ENCODE results near the gene RIT2.

The RIT2 gene

GRCh38 chr18:42850174-42851083 lies 265.1 kb downstream of the RIT2 start:
- H2AFZ ChIP-seq (ENCODE audit: low read length, unreplicated experiment) = no peak overlapping the region
- no peaks in the 10 kb centered on the region for H3K4me1 ChIP-seq (ENCODE audit: control insufficient read depth, insufficient read depth, low read length, unreplicated experiment)
- H3K79me2 ChIP-seq (ENCODE audit: control insufficient read depth, insufficient read depth, low read length, unreplicated experiment) = no peaks in the 10 kb centered on the region
- no peaks in the 10 kb centered on the region for H3K27me3 ChIP-seq (ENCODE audit: insufficient read depth, low read length)
- H3K36me3 ChIP-seq (ENCODE audit: insufficient read depth, low read length) = no peaks in the 10 kb centered on the region
- H3K4me3 ChIP-seq (ENCODE audit: low read depth, low read length) = no peak overlapping the region
- no peak overlapping the region for H3K27ac ChIP-seq (ENCODE audit: low read depth, low read length)

GRCh38 chr18:42839408-42839807 lies 276.1 kb downstream of the RIT2 start:
- H3K27me3 ChIP-seq (ENCODE audit: insufficient read depth, low read length) = no peaks in the 10 kb centered on the region
- no peaks in the 10 kb centered on the region for H3K79me2 ChIP-seq (ENCODE audit: control insufficient read depth, insufficient read depth, low read length, unreplicated experiment)

GRCh38 chr18:42838546-42839145 lies 276.8 kb downstream of the RIT2 start:
- H3K4me1 ChIP-seq (ENCODE audit: control insufficient read depth, insufficient read depth, low read length, unreplicated experiment) = no peaks in the 10 kb centered on the region
- H3K4me3 ChIP-seq (ENCODE audit: low read depth, low read length) = no peak overlapping the region

More at GRCh38 chr18:42839408-42839807, 276.1 kb downstream of the RIT2 start:
- H3K4me3 ChIP-seq (ENCODE audit: low read depth, low read length) = no peak overlapping the region
- no peak overlapping the region for H3K27ac ChIP-seq (ENCODE audit: low read depth, low read length)
- H3K36me3 ChIP-seq (ENCODE audit: insufficient read depth, low read length) = no peaks in the 10 kb centered on the region
- H3K4me1 ChIP-seq (ENCODE audit: control insufficient read depth, insufficient read depth, low read length, unreplicated experiment) = no peaks in the 10 kb centered on the region
- no peak overlapping the region for H2AFZ ChIP-seq (ENCODE audit: low read length, unreplicated experiment)

DNA sequence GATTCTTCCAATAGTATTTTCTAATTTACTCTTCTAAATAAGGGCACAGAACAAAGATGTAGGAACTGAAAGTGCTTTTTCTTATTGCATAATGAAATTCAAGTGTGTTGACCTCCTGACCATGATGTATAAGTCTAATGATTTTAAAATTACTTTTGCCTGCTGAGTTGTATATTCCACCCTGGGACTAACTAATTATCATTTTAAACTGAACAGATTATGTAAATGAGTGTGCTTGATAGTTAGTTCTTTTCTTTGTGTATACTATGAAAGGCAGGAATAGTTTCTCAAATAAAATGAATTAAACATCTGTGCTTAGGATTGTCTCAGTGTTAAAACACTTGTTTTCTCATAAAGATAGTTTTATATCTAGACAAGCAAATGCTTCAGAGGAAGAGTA lies 284.5 kb downstream of the RIT2 start:
- Histone ChIP-seq H2AFZ (ENCODE audit: low read length, unreplicated experiment) (no peak overlapping the region), H3K79me2 (ENCODE audit: control insufficient read depth, insufficient read depth, low read length, unreplicated experiment) (no peaks in the 10 kb centered on the region), H3K4me3 (ENCODE audit: low read depth, low read length) (no peak overlapping the region), H3K27me3 (ENCODE audit: insufficient read depth, low read length) (no peaks in the 10 kb centered on the region), H3K4me1 (ENCODE audit: control insufficient read depth, insufficient read depth, low read length, unreplicated experiment) (no peaks in the 10 kb centered on the region), H3K27ac (ENCODE audit: low read depth, low read length) (no peak overlapping the region), H3K36me3 (ENCODE audit: insufficient read depth, low read length) (no peaks in the 10 kb centered on the region)

More at GRCh38 chr18:42838546-42839145, 276.8 kb downstream of the RIT2 start:
- H3K27me3 ChIP-seq (ENCODE audit: insufficient read depth, low read length) = no peaks in the 10 kb centered on the region
- no peak overlapping the region for H2AFZ ChIP-seq (ENCODE audit: low read length, unreplicated experiment)
- no peaks in the 10 kb centered on the region for H3K79me2 ChIP-seq (ENCODE audit: control insufficient read depth, insufficient read depth, low read length, unreplicated experiment)
- no peak overlapping the region for H3K27ac ChIP-seq (ENCODE audit: low read depth, low read length)
- H3K36me3 ChIP-seq (ENCODE audit: insufficient read depth, low read length) = no peaks in the 10 kb centered on the region

DNA sequence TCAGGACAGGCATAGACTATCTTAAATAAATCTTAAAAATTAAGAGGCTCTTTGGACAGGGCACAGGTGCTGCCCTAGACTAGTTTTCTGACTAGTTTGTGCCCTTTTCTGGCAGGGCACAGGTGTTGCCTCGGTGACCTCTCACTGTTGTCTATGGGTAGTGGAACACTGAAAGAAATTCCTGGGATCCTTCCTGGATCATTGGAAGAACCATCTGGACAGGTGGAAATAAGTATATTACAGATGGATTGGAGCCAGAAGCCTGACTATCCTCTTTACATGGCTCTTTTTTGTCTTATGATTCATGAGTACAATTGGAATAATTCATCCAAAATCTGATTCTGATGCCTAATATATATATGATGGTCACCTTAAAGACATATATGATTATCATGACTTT lies 286.6 kb downstream of the RIT2 start:
- H3K79me2 ChIP-seq (ENCODE audit: control insufficient read depth, insufficient read depth, low read length, unreplicated experiment) = no peaks in the 10 kb centered on the region
- no peak overlapping the region for H2AFZ ChIP-seq (ENCODE audit: low read length, unreplicated experiment)
- no peak overlapping the region for H3K4me3 ChIP-seq (ENCODE audit: low read depth, low read length)
- H3K36me3 ChIP-seq (ENCODE audit: insufficient read depth, low read length) = no peaks in the 10 kb centered on the region
- H3K4me1 ChIP-seq (ENCODE audit: control insufficient read depth, insufficient read depth, low read length, unreplicated experiment) = no peaks in the 10 kb centered on the region
- no peak overlapping the region for H3K27ac ChIP-seq (ENCODE audit: low read depth, low read length)
- H3K27me3 ChIP-seq (ENCODE audit: insufficient read depth, low read length) = no peaks in the 10 kb centered on the region

GRCh38 chr18:42824178-42824577 lies 291.3 kb downstream of the RIT2 start:
- H2AFZ ChIP-seq (ENCODE audit: low read length, unreplicated experiment) = no peak overlapping the region
- H3K79me2 ChIP-seq (ENCODE audit: control insufficient read depth, insufficient read depth, low read length, unreplicated experiment) = no peaks in the 10 kb centered on the region
- no peak overlapping the region for H3K4me3 ChIP-seq (ENCODE audit: low read depth, low read length)
- H3K4me1 ChIP-seq (ENCODE audit: control insufficient read depth, insufficient read depth, low read length, unreplicated experiment) = no peaks in the 10 kb centered on the region
- H3K27ac ChIP-seq (ENCODE audit: low read depth, low read length) = no peak overlapping the region
- no peaks in the 10 kb centered on the region for H3K36me3 ChIP-seq (ENCODE audit: insufficient read depth, low read length)
- no peaks in the 10 kb centered on the region for H3K27me3 ChIP-seq (ENCODE audit: insufficient read depth, low read length)

DNA sequence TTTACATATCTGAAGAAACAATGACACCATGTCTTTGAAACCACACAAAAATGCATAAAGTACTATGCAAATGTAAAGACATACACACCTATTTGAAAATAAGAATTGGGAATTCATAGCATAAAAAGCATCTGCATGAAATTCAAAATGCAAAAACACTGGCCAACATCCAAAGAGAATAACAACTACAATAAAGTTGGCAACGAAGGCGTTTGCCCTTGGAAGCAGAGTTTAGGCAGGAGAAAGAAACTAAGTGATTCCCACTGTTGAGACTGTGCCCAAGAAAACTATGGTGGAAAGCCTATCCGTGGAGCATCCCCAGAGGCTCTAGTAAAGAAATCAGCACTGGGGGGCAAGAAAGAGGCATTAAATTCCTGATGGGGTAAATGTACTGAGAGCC lies 292.8 kb downstream of the RIT2 start:
- no peak overlapping the region for H3K4me3 ChIP-seq (ENCODE audit: low read depth, low read length)
- no peaks in the 10 kb centered on the region for H3K4me1 ChIP-seq (ENCODE audit: control insufficient read depth, insufficient read depth, low read length, unreplicated experiment)
- H3K27me3 ChIP-seq (ENCODE audit: insufficient read depth, low read length) = no peaks in the 10 kb centered on the region
- no peaks in the 10 kb centered on the region for H3K79me2 ChIP-seq (ENCODE audit: control insufficient read depth, insufficient read depth, low read length, unreplicated experiment)
- H3K36me3 ChIP-seq (ENCODE audit: insufficient read depth, low read length) = no peaks in the 10 kb centered on the region
- H2AFZ ChIP-seq (ENCODE audit: low read length, unreplicated experiment) = no peak overlapping the region
- no peak overlapping the region for H3K27ac ChIP-seq (ENCODE audit: low read depth, low read length)

GRCh38 chr18:42821492-42821891 lies 294.0 kb downstream of the RIT2 start:
- Histone ChIP-seq H3K36me3 (ENCODE audit: insufficient read depth, low read length) (no peaks in the 10 kb centered on the region), H3K4me3 (ENCODE audit: low read depth, low read length) (no peak overlapping the region), H3K4me1 (ENCODE audit: control insufficient read depth, insufficient read depth, low read length, unreplicated experiment) (no peaks in the 10 kb centered on the region)

GRCh38 chr18:42814618-42815017 lies 300.9 kb downstream of the RIT2 start:
- H3K27me3 ChIP-seq (ENCODE audit: insufficient read depth, low read length) = no peaks in the 10 kb centered on the region
- H2AFZ ChIP-seq (ENCODE audit: low read length, unreplicated experiment) = no peak overlapping the region
- H3K4me1 ChIP-seq (ENCODE audit: control insufficient read depth, insufficient read depth, low read length, unreplicated experiment) = no peaks in the 10 kb centered on the region
- no peaks in the 10 kb centered on the region for H3K36me3 ChIP-seq (ENCODE audit: insufficient read depth, low read length)
- no peaks in the 10 kb centered on the region for H3K79me2 ChIP-seq (ENCODE audit: control insufficient read depth, insufficient read depth, low read length, unreplicated experiment)
- H3K4me3 ChIP-seq (ENCODE audit: low read depth, low read length) = no peak overlapping the region
- H3K27ac ChIP-seq (ENCODE audit: low read depth, low read length) = no peak overlapping the region

More at GRCh38 chr18:42821492-42821891, 294.0 kb downstream of the RIT2 start:
- no peak overlapping the region for H3K27ac ChIP-seq (ENCODE audit: low read depth, low read length)
- H3K79me2 ChIP-seq (ENCODE audit: control insufficient read depth, insufficient read depth, low read length, unreplicated experiment) = no peaks in the 10 kb centered on the region
- H3K27me3 ChIP-seq (ENCODE audit: insufficient read depth, low read length) = no peaks in the 10 kb centered on the region
- H2AFZ ChIP-seq (ENCODE audit: low read length, unreplicated experiment) = no peak overlapping the region

- Histone ChIP-seq H3K4me1 (ENCODE audit: control insufficient read depth, insufficient read depth, low read length, unreplicated experiment) (no peaks in the 10 kb centered on the region), H3K27me3 (ENCODE audit: insufficient read depth, low read length) (no peaks in the 10 kb centered on the region), H2AFZ (ENCODE audit: low read length, unreplicated experiment) (no peak overlapping the region), H3K36me3 (ENCODE audit: insufficient read depth, low read length) (no peaks in the 10 kb centered on the region), H3K27ac (ENCODE audit: low read depth, low read length) (no peak overlapping the region), H3K4me3 (ENCODE audit: low read depth, low read length) (no peak overlapping the region), H3K79me2 (ENCODE audit: control insufficient read depth, insufficient read depth, low read length, unreplicated experiment) (no peaks in the 10 kb centered on the region)
These were observed 301.3 kb downstream of the RIT2 start for GRCh38 chr18:42814184-42814583.

DNA sequence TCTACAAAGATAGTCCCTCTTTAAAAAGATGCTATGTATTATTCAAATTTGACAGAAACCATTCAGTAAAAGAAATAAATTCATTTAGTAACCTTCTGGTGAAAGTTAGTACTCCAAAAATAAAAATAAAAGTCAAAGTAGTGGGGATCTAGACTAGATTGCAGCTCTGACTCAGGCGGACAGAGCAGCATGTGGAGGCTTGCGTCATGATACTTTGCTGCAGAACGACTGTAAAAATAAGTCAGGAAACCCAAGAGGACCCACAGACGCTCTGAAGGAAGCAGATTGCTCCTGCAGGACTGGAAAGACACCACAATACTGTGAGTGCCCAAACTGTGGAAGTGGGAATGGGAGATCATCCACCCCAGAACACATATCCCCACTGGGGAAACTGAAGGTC lies 301.9 kb downstream of the RIT2 start:
- Histone ChIP-seq H2AFZ (ENCODE audit: low read length, unreplicated experiment) (no peak overlapping the region), H3K4me1 (ENCODE audit: control insufficient read depth, insufficient read depth, low read length, unreplicated experiment) (no peaks in the 10 kb centered on the region), H3K4me3 (ENCODE audit: low read depth, low read length) (no peak overlapping the region), H3K79me2 (ENCODE audit: control insufficient read depth, insufficient read depth, low read length, unreplicated experiment) (no peaks in the 10 kb centered on the region), H3K27me3 (ENCODE audit: insufficient read depth, low read length) (no peaks in the 10 kb centered on the region), H3K36me3 (ENCODE audit: insufficient read depth, low read length) (no peaks in the 10 kb centered on the region), H3K27ac (ENCODE audit: low read depth, low read length) (no peak overlapping the region)

All from ACC112 (cell line).